Stomach (tissue), 9 donors: ENCODE data around the gene ARG2. TPM values are rescaled to one million over a fixed set of nuclear protein-coding genes. Genes with fewer than 3 reads are reported as not detected.

Source experiments
- DNase-seq, 2 donors: peaks; one replicate each; pipeline versions ENCODE4 v3.0.0 to v3.0.0-alpha.2; 2013 to 2019
- H3K27ac ChIP-seq, 5 donors: fragments of 200-600 bp in 4 of 5; sonication (generic) in 4 of 5; one replicate each; pipeline ENCODE4 v1.5.1; 2013 to 2019; ENCODE audit warnings: mild to moderate bottlenecking in 1 of 5, moderate library complexity in 1 of 5
- H3K27me3 ChIP-seq, 3 donors: fragments of 200-600 bp; sonication (generic); one replicate each; pipeline ENCODE4 v1.5.1; 2017 to 2019; ENCODE audit warnings: mixed run types in 1 of 3
- H3K36me3 ChIP-seq, 4 donors: fragments of 200-600 bp; sonication (generic); 1 replicate in 3 of 4; 2 replicates in 1 of 4; pipeline ENCODE4 v1.5.1; 2016 to 2019
- H3K4me1 ChIP-seq, 4 donors: fragments of 200-600 bp; sonication (generic); one replicate each; pipeline ENCODE4 v1.5.1; 2016 to 2019
- H3K4me3 ChIP-seq, 4 donors: fragments of 200-600 bp; sonication (generic) in 3 of 4; one replicate each; pipeline ENCODE4 v1.5.1; 2016 to 2019; ENCODE audit warnings: mild to moderate bottlenecking in 1 of 4
- H3K9me3 ChIP-seq, 4 donors: fragments of 200-600 bp; sonication (generic); one replicate each; pipeline ENCODE4 v1.5.1; 2016 to 2019
- EP300 ChIP-seq: sonication (generic); formaldehyde crosslinking; IDR thresholded peaks from one replicate; pipeline ENCODE4 v1.6.1; 2017; ENCODE audit warnings: antibody characterized with exemption
- POLR2A ChIP-seq, 4 donors: fragments of 450-650 bp; IDR thresholded peaks; one replicate each; pipeline ENCODE4 v1.6.1; 2016; ENCODE audit warnings: antibody characterized with exemption in 4 of 4, control low read depth in 2 of 4, mild to moderate bottlenecking in 1 of 4, moderate library complexity in 1 of 4
- POLR2AphosphoS5 ChIP-seq, 3 donors: sonication (generic); formaldehyde crosslinking; IDR thresholded peaks; one replicate each; pipeline ENCODE4 v1.6.1; 2016; ENCODE audit warnings: antibody characterized with exemption in 3 of 3
- WGBS, 5 donors: extraction: QIAGEN DNeasy Blood & Tissue Kit in 3 of 5; methylation state at CpG; one replicate each; pipeline versions ENCODE4 v1.1.5 to v1.1.7; 2013 to 2018; 5-methylcytosine and 5-hydroxymethylcytosine counted together
- intact Hi-C: fragments of 100-400 bp; cut with DNase I; formaldehyde crosslinking; loops from one replicate; pipeline ENCODE4 v1.15.1; 2023; ENCODE audit warnings: low total_unique reads
- polyA plus RNA-seq, 3 donors: library from polyadenylated mRNA; stranded (reverse); fragments of 200-250 nt; gene quantifications; one replicate each; pipeline ENCODE4 v1.2.3, GENCODE V29; 2013
- total RNA-seq, 5 donors: library from RNA; depleted of rRNA; stranded (reverse); fragments of >200 nt; gene quantifications; one replicate each; pipeline versions ENCODE4 v1.1.0 to v1.2.3, GENCODE V29; 2014 to 2016
- TF ChIP-seq, protein P1 (sequence below), 7 experiments: fragments of 450-650 bp in 4 of 7; fragments of 200-600 bp in 3 of 7; sonication (generic) in 3 of 7; IDR thresholded peaks; one replicate each; pipeline ENCODE4 v1.5.1; 2016 to 2019; ENCODE audit warnings: antibody characterized with exemption in 7 of 7, control low read depth in 2 of 7, mild to moderate bottlenecking in 1 of 7
- donor health status: healthy with polysubstance abuse.
- donor health status: Bipolar disorder and iron deficiency.
- donor health status: healthy.

ARG2 gene
- total and polyA plus RNA-seq, 8 donors = 1.2 to 9.4 (median 4.0) TPM; not detected in 1

DNA sequence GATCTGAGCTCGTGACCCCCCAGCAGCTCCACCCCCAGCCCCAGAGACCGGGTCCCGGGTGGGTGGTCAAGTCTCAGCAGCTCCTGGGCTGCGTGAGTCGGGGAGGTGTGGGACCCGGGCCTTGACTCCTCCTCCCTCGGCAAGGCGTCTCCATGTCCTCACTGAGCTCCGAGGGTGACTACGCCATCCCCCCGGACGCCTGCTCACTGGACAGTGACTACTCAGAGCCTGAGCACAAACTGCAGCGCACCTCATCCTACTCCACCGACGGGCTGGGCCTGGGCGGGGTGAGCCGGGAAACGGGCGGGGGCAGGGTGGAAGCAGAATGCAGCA lies 47.8 kb upstream of the ARG2 start:
- WGBS, 5 donors = 81 to 91% (median 88%) methylated on average over 11 to 19 of the region's 19 CpGs
- intact Hi-C loops = no loop called here
- TF ChIP-seq POLR2AphosphoS5 (IDR thresholded peaks at IDR 0.05) (no peak), EP300 (no peak), POLR2A (IDR thresholded peaks at IDR 0.05) (no peak)
- TF ChIP-seq, protein P1, sequence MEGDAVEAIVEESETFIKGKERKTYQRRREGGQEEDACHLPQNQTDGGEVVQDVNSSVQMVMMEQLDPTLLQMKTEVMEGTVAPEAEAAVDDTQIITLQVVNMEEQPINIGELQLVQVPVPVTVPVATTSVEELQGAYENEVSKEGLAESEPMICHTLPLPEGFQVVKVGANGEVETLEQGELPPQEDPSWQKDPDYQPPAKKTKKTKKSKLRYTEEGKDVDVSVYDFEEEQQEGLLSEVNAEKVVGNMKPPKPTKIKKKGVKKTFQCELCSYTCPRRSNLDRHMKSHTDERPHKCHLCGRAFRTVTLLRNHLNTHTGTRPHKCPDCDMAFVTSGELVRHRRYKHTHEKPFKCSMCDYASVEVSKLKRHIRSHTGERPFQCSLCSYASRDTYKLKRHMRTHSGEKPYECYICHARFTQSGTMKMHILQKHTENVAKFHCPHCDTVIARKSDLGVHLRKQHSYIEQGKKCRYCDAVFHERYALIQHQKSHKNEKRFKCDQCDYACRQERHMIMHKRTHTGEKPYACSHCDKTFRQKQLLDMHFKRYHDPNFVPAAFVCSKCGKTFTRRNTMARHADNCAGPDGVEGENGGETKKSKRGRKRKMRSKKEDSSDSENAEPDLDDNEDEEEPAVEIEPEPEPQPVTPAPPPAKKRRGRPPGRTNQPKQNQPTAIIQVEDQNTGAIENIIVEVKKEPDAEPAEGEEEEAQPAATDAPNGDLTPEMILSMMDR (IDR thresholded peaks at IDR 0.05) = no peak
- Histone ChIP-seq H3K36me3 (peaks cover 3 to 34% (median 29%) of the 10 kb centered on the region in 4 donors), H3K4me1 (peaks cover 0 to 8% (median 3%) of the 10 kb centered on the region in 4 donors), H3K9me3 (no peaks in the 10 kb centered on the region), H3K27me3 (no peaks in the 10 kb centered on the region), H3K27ac (no peak overlapping the region), H3K4me3 (no peak overlapping the region)
- no peak for DNase-seq

DNA sequence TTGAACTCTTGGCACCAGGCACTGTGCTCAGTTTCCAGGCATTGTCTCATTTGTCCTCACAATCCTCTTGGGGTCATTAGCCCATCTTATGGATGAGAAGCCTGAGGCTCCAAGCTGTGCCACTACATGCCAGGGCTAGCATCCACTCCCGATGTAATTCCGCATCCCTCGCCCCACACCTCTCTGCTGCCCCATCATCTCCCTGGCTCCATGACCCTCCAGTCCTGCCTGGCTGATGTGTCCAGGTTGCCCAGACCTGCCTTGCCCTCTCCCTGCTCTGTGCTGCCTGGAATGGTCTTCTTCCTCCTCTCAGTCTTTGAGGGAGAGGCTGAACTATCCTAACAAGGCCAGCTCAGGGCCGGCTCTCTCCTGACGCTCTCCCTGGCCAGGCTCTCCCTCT lies 47.1 kb upstream of the ARG2 start:
- Histone ChIP-seq H3K27me3 (no peaks in the 10 kb centered on the region), H3K4me3 (no peak overlapping the region), H3K4me1 (peaks cover 0 to 4% (median 0%) of the 10 kb centered on the region in 4 donors), H3K9me3 (no peaks in the 10 kb centered on the region), H3K27ac (no peak overlapping the region), H3K36me3 (peaks cover 3 to 38% (median 29%) of the 10 kb centered on the region in 4 donors)
- WGBS, 5 donors = 94 to 96% (median 95%) methylated on average over 5 of the region's 5 CpGs
- intact Hi-C loops = no loop called here
- DNase-seq = no peak
- TF ChIP-seq POLR2A (IDR thresholded peaks at IDR 0.05) (no peak), EP300 (no peak), POLR2AphosphoS5 (IDR thresholded peaks at IDR 0.05) (no peak)
- TF ChIP-seq, protein P1 (IDR thresholded peaks at IDR 0.05) = no peak

DNA sequence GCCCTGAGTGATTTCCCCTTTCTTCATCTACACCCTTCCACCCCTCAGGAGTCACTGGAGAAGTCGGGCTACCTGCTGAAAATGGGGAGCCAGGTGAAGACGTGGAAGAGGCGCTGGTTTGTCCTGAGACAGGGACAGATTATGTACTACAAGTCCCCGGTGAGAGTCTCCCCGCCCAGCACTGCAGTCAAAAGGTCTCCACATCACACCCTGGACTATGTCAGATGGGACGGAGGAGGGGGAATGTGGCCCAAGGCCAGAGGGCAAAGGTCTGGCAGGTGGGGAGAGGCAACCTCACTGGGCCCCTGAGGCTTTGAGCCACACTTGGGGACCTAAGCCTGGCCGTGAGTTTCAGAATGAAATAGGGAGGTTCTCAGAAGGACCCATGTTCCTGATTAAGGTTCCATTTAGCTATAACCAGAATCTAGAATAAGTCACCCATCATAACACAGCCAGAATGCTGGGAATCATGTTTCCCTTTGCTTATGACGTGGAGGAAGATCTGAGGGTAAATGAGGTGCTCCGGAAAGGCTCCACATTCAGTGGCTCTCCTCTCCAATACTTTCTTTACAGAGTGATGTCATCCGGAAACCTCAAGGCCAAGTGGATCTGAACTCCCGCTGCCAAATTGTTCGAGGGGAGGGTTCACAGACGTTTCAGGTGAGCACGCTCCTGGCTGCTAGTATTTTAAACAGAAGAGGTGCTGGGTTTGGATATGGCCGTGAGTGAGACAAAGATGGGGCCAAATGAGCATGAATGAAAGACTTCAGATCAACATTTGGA lies 46.3 kb upstream of the ARG2 start:
- DNase-seq = no peak
- Histone ChIP-seq H3K9me3 (no peaks in the 10 kb centered on the region), H3K4me3 (no peak overlapping the region), H3K27ac (no peak overlapping the region), H3K36me3 (peaks cover 3 to 45% (median 35%) of the 10 kb centered on the region in 4 donors), H3K27me3 (no peaks in the 10 kb centered on the region), H3K4me1 (no peaks in the 10 kb centered on the region)
- intact Hi-C loops = no loop called here
- WGBS, 5 donors = 74 to 86% (median 82%) methylated on average over 15 of the region's 15 CpGs
- TF ChIP-seq POLR2AphosphoS5 (IDR thresholded peaks at IDR 0.05) = no peak

DNA sequence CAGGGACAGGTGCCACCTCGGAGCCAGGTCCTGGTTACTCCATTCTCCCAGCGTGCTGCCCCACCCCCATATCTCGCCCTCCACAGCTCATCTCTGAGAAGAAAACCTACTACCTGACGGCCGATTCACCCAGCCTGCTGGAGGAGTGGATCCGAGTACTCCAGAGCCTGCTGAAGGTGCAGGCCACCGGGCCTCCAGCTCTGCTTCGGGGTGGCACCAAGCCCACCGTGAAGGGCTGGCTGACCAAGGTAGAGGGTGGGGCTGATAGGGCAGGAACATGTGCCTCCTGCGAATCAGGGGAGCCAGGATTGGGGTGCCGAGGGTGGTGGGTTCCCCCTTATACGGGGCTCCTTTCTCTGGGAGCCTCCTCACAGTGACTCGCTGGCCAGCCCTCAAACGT lies 45.6 kb upstream of the ARG2 start:
- H3K27me3 ChIP-seq = no peaks in the 10 kb centered on the region
- H3K9me3 ChIP-seq = no peaks in the 10 kb centered on the region
- no peak for DNase-seq
- TF ChIP-seq POLR2A (IDR thresholded peaks at IDR 0.05) (no peak), EP300 (no peak), POLR2AphosphoS5 (IDR thresholded peaks at IDR 0.05) (no peak)
- TF ChIP-seq, protein P1 (IDR thresholded peaks at IDR 0.05) = no peak
- 84 to 91% (median 85%) methylated on average over 12 to 14 of the region's 14 CpGs for WGBS, 5 donors
- H3K4me1 ChIP-seq = no peaks in the 10 kb centered on the region
- no peak overlapping the region for H3K27ac ChIP-seq
- intact Hi-C loops = no loop called here
- no peak overlapping the region for H3K4me3 ChIP-seq
- H3K36me3 ChIP-seq = peaks cover 3 to 52% (median 43%) of the 10 kb centered on the region in 4 donors

DNA sequence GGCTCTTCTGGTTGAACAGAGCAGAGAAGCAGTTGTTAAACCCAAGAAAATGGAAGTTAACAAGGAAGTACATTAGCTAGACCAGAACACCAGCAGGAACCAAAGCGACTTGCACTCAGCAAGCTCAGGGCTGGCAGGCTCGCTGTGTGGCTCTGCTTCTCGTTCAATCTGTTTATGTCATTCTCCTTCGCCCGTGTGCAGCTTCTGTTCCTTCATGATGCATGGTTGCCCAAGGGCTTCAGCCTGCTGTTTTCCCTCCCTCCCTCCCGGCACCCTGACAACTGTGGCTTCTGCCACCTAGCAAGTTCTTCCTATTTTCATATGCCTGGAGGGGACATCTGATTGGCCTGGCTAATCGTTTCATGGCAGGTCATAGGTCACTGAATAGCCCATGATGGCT lies 44.9 kb upstream of the ARG2 start:
- H3K36me3 ChIP-seq = peaks cover 7 to 56% (median 49%) of the 10 kb centered on the region in 4 donors
- no peaks in the 10 kb centered on the region for H3K4me1 ChIP-seq
- TF ChIP-seq POLR2AphosphoS5 (IDR thresholded peaks at IDR 0.05) (no peak), EP300 (no peak), POLR2A (IDR thresholded peaks at IDR 0.05) (no peak)
- TF ChIP-seq, protein P1 (IDR thresholded peaks at IDR 0.05) = no peak
- no peaks in the 10 kb centered on the region for H3K27me3 ChIP-seq
- no peak overlapping the region for H3K27ac ChIP-seq
- WGBS, 5 donors = 81 to 90% (median 84%) methylated on average over 7 of the region's 7 CpGs
- no peak for DNase-seq
- H3K9me3 ChIP-seq = no peaks in the 10 kb centered on the region
- H3K4me3 ChIP-seq = no peak overlapping the region
- intact Hi-C loops = no loop called here
